GM21529 (cell line): Measurements from ENCODE around the gene OR52D1.

Source experiments
- ATAC-seq: cut with Tn5 transposase; IDR thresholded peaks from one replicate; pipeline ENCODE4 v1.9.1; 2021; ENCODE audit not compliant: unreplicated experiment

OR52D1 gene

GRCh38 chr11:5509803-5510202, 21.3 kb downstream of the OR52D1 start, which contains the start of gene UBQLN3:
Gene UBQLN3 (minus strand): TSS chr11:5509957. CDS start chr11:5509558, 399 bp downstream.
- no peak for ATAC-seq

GRCh38 chr11:5514841-5515240, 26.4 kb downstream of the OR52D1 start:
- no peak for ATAC-seq

GRCh38 chr11:5516599-5516998, 28.1 kb downstream of the OR52D1 start, which contains the start of gene UBQLNL:
Gene UBQLNL (minus strand): TSS chr11:5516699. CDS start chr11:5516441, 258 bp downstream.
- ATAC-seq, result no peak

- no peak for ATAC-seq
Measured at GRCh38 chr11:5521540-5521939, 33.1 kb downstream of the OR52D1 start.

- no peak for ATAC-seq
Measured at GRCh38 chr11:5522308-5522707, 33.8 kb downstream of the OR52D1 start.

- ATAC-seq, result no peak
Measured at GRCh38 chr11:5524756-5525155, 36.3 kb downstream of the OR52D1 start.

GRCh38 chr11:5527716-5528115, 39.2 kb downstream of the OR52D1 start:
- no peak for ATAC-seq

GRCh38 chr11:5528495-5528894, 40.0 kb downstream of the OR52D1 start:
- ATAC-seq, result no peak

GRCh38 chr11:5531053-5531831, 42.8 kb downstream of the OR52D1 start:
- no peak for ATAC-seq

GRCh38 chr11:5534046-5534445, 45.6 kb downstream of the OR52D1 start:
- ATAC-seq, result no peak

- no peak for ATAC-seq
Measured at GRCh38 chr11:5536482-5536881, 48.0 kb downstream of the OR52D1 start.
